Parathyroid adenoma (tissue), 2 donors: Measurements from ENCODE around the gene RNF44.

ENCODE experiments used
- H2AFZ ChIP-seq: fragments of 300-600 bp; sonication (generic); one replicate; pipeline ENCODE4 v1.7.0; 2017; ENCODE audit warnings: antibody characterized with exemption, mild to moderate bottlenecking
- H3K27ac ChIP-seq: fragments of 300-600 bp; sonication (generic); one replicate; pipeline ENCODE4 v1.7.0; 2017
- H3K27me3 ChIP-seq: fragments of 300-600 bp; sonication (generic); one replicate; pipeline ENCODE4 v1.7.0; 2017; ENCODE audit warnings: low read length; ENCODE audit not compliant: control insufficient read depth, insufficient read depth
- H3K36me3 ChIP-seq: fragments of 300-600 bp; sonication (generic); one replicate; pipeline ENCODE4 v1.7.0; 2017; ENCODE audit warnings: low read length; ENCODE audit not compliant: control insufficient read depth, insufficient read depth
- H3K4me1 ChIP-seq: fragments of 300-600 bp; sonication (generic); one replicate; pipeline ENCODE4 v1.7.0; 2017; ENCODE audit warnings: control low read depth
- H3K4me2 ChIP-seq: fragments of 300-600 bp; sonication (generic); one replicate; pipeline ENCODE4 v1.7.0; 2017; ENCODE audit warnings: low read length
- H3K4me3 ChIP-seq: fragments of 300-600 bp; sonication (generic); one replicate; pipeline ENCODE4 v1.7.0; 2017; ENCODE audit warnings: low read depth, low read length
- H3K79me2 ChIP-seq: fragments of 300-600 bp; sonication (generic); one replicate; pipeline ENCODE4 v1.7.0; 2017; ENCODE audit warnings: control low read depth
- H3K9ac ChIP-seq: fragments of 300-600 bp; sonication (generic); one replicate; pipeline ENCODE4 v1.7.0; 2017; ENCODE audit warnings: mild to moderate bottlenecking
- H3K9me3 ChIP-seq: fragments of 300-600 bp; sonication (generic); one replicate; pipeline ENCODE4 v1.7.0; 2017; ENCODE audit warnings: low read length; ENCODE audit not compliant: control insufficient read depth
- CTCF ChIP-seq: fragments of 300-600 bp; sonication (generic); IDR thresholded peaks from one replicate; pipeline ENCODE4 v1.7.0; 2017; ENCODE audit warnings: antibody characterized with exemption, mild to moderate bottlenecking
- donor health status: primary hyperparathyroidism.

The RNF44 gene

GRCh38 chr5:176514244-176514950 is 22.8 kb downstream of the RNF44 start:
- Histone ChIP-seq H3K4me2 (no peak overlapping the region), H3K36me3 (no peaks in the 10 kb centered on the region), H3K9me3 (no peaks in the 10 kb centered on the region), H3K79me2 (no peaks in the 10 kb centered on the region), H3K4me1 (no peaks in the 10 kb centered on the region), H2AFZ (no peak overlapping the region), H3K9ac (no peak overlapping the region), H3K4me3 (no peak overlapping the region), H3K27me3 (no peaks in the 10 kb centered on the region), H3K27ac (no peak overlapping the region)
- no peak for TF ChIP-seq CTCF

GRCh38 chr5:176513788-176514187 is 23.4 kb downstream of the RNF44 start:
- no peak overlapping the region for H2AFZ ChIP-seq
- H3K36me3 ChIP-seq = no peaks in the 10 kb centered on the region
- H3K4me1 ChIP-seq = no peaks in the 10 kb centered on the region
- TF ChIP-seq CTCF = no peak
- no peaks in the 10 kb centered on the region for H3K79me2 ChIP-seq
- no peaks in the 10 kb centered on the region for H3K27me3 ChIP-seq
- H3K4me2 ChIP-seq = no peak overlapping the region
- no peaks in the 10 kb centered on the region for H3K9me3 ChIP-seq
- no peak overlapping the region for H3K9ac ChIP-seq
- no peak overlapping the region for H3K27ac ChIP-seq
- H3K4me3 ChIP-seq = no peak overlapping the region

GRCh38 chr5:176508603-176509002 is 28.6 kb downstream of the RNF44 start:
- Histone ChIP-seq H3K27ac (no peak overlapping the region), H3K27me3 (no peaks in the 10 kb centered on the region), H3K4me3 (no peak overlapping the region), H2AFZ (no peak overlapping the region), H3K79me2 (no peaks in the 10 kb centered on the region), H3K4me2 (no peak overlapping the region), H3K9ac (no peak overlapping the region), H3K4me1 (no peaks in the 10 kb centered on the region), H3K36me3 (no peaks in the 10 kb centered on the region), H3K9me3 (no peaks in the 10 kb centered on the region)
- TF ChIP-seq CTCF = no peak

- no peak overlapping the region for H2AFZ ChIP-seq
- H3K9ac ChIP-seq = no peak overlapping the region
- no peak overlapping the region for H3K27ac ChIP-seq
- TF ChIP-seq CTCF = no peak
- no peaks in the 10 kb centered on the region for H3K27me3 ChIP-seq
- H3K79me2 ChIP-seq = no peaks in the 10 kb centered on the region
- H3K4me2 ChIP-seq = no peak overlapping the region
- H3K4me1 ChIP-seq = no peaks in the 10 kb centered on the region
- no peak overlapping the region for H3K4me3 ChIP-seq
- H3K36me3 ChIP-seq = no peaks in the 10 kb centered on the region
- no peaks in the 10 kb centered on the region for H3K9me3 ChIP-seq
Observed at GRCh38 chr5:176507911-176508310, 29.3 kb downstream of the RNF44 start.

GRCh38 chr5:176503496-176503895 is 33.7 kb downstream of the RNF44 start:
- no peak overlapping the region for H3K4me2 ChIP-seq
- H3K27me3 ChIP-seq = no peaks in the 10 kb centered on the region
- no peaks in the 10 kb centered on the region for H3K9me3 ChIP-seq
- no peak for TF ChIP-seq CTCF
- no peaks in the 10 kb centered on the region for H3K36me3 ChIP-seq
- H3K4me3 ChIP-seq = no peak overlapping the region
- no peaks in the 10 kb centered on the region for H3K79me2 ChIP-seq
- H3K4me1 ChIP-seq = no peaks in the 10 kb centered on the region
- H2AFZ ChIP-seq = no peak overlapping the region
- H3K9ac ChIP-seq = no peak overlapping the region
- H3K27ac ChIP-seq = no peak overlapping the region
